Osteocyte (in vitro differentiated cells): Measurements from ENCODE around the gene TMEM44. TPM values are rescaled to one million over a fixed set of nuclear protein-coding genes. Genes with fewer than 3 reads are reported as not detected.

Experiments
- DNase-seq: peaks from one replicate; pipeline ENCODE4 v3.0.0; 2021; ENCODE audit warnings: mixed read lengths; ENCODE audit not compliant: unreplicated experiment; ENCODE audit errors: extremely low spot score
- H3K27ac Mint-ChIP-seq: one replicate; pipeline ENCODE4 v1.8.0; 2021; ENCODE audit warnings: mild to moderate bottlenecking, mixed read lengths; ENCODE audit not compliant: unreplicated experiment
- H3K27me3 Mint-ChIP-seq: one replicate; pipeline ENCODE4 v1.8.0; 2021; ENCODE audit warnings: mixed read lengths; ENCODE audit not compliant: unreplicated experiment
- H3K36me3 Mint-ChIP-seq: one replicate; pipeline ENCODE4 v1.8.0; 2021; ENCODE audit warnings: mixed read lengths; ENCODE audit not compliant: unreplicated experiment
- H3K4me1 Mint-ChIP-seq: one replicate; pipeline ENCODE4 v1.8.0; 2021; ENCODE audit warnings: mixed read lengths; ENCODE audit not compliant: unreplicated experiment
- H3K4me3 Mint-ChIP-seq: one replicate; pipeline ENCODE4 v1.8.0; 2021; ENCODE audit warnings: mild to moderate bottlenecking, moderate library complexity, mixed read lengths; ENCODE audit not compliant: unreplicated experiment
- H3K9me3 Mint-ChIP-seq: one replicate; pipeline ENCODE4 v1.8.0; 2021; ENCODE audit warnings: mixed read lengths; ENCODE audit not compliant: unreplicated experiment
- total RNA-seq: library from RNA; stranded (reverse); gene quantifications from 2 replicates; pipeline ENCODE4 v1.2.1, GENCODE V29; 2021
- TF ChIP-seq, protein P1 (sequence below): fragments of 200-600 bp; sonication (generic); IDR thresholded peaks from 2 replicates; pipeline ENCODE4 v1.5.0; 2021; ENCODE audit warnings: antibody characterized with exemption, mild to moderate bottlenecking, moderate library complexity

The TMEM44 gene
- total RNA-seq, 1 donor from 2014 or later, result 27.9 TPM

- no peaks in the 10 kb centered on the region for H3K27me3 Mint-ChIP-seq
- H3K4me3 Mint-ChIP-seq, result no peak overlapping the region
- H3K9me3 Mint-ChIP-seq, result no peaks in the 10 kb centered on the region
- no peak for DNase-seq
- no peak overlapping the region for H3K27ac Mint-ChIP-seq
- peaks cover 45% of the 10 kb centered on the region for H3K4me1 Mint-ChIP-seq
- H3K36me3 Mint-ChIP-seq, result no peaks in the 10 kb centered on the region
- TF ChIP-seq, protein P1, sequence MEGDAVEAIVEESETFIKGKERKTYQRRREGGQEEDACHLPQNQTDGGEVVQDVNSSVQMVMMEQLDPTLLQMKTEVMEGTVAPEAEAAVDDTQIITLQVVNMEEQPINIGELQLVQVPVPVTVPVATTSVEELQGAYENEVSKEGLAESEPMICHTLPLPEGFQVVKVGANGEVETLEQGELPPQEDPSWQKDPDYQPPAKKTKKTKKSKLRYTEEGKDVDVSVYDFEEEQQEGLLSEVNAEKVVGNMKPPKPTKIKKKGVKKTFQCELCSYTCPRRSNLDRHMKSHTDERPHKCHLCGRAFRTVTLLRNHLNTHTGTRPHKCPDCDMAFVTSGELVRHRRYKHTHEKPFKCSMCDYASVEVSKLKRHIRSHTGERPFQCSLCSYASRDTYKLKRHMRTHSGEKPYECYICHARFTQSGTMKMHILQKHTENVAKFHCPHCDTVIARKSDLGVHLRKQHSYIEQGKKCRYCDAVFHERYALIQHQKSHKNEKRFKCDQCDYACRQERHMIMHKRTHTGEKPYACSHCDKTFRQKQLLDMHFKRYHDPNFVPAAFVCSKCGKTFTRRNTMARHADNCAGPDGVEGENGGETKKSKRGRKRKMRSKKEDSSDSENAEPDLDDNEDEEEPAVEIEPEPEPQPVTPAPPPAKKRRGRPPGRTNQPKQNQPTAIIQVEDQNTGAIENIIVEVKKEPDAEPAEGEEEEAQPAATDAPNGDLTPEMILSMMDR, result no peak
Observed at GRCh38 chr3:194574639-194575483, 58.4 kb downstream of the TMEM44 start.

DNA sequence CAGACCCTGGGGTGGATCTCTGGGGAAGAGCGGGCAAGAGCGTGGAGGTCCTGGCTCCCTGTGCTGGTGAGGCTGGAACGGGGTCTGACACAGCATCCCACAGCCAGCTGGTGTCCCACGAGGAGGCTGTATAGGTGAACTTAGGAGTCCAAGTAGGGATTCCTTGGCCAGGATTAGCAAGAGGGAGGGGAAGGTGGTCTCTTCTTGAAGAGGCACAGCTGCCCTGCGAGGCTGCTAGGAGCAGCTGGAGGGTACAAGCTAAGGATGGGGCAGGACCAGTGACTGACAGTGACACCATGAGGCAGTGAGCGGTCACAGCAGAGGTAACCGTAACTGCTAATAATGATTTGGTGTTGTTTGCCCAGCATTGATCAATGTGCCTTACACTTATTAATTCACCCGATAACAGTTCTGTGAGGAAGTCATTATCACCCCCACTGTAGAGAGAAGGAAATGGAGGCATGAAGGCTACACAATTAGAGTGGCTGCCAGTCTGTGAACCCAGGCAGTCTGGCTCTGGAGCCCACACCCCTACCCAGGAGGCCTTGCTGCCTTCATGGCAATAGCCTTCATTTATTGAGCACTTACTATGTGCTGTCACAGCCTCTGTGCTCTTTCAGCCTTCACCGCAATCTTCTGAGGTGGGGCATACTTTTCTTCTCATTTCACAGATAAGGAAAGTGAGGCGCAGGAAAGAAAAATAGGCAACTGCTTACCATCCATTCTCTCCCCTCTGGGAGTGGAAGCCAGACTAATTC, 59.4 kb downstream of the TMEM44 start:
- no peaks in the 10 kb centered on the region for H3K36me3 Mint-ChIP-seq
- no peaks in the 10 kb centered on the region for H3K9me3 Mint-ChIP-seq
- no peak overlapping the region for H3K4me3 Mint-ChIP-seq
- no peak for DNase-seq
- peaks cover 45% of the 10 kb centered on the region for H3K4me1 Mint-ChIP-seq
- H3K27ac Mint-ChIP-seq, result no peak overlapping the region
- H3K27me3 Mint-ChIP-seq, result no peaks in the 10 kb centered on the region
- TF ChIP-seq, protein P1, result peak; percentile 66

GRCh38 chr3:194572944-194573491, 60.2 kb downstream of the TMEM44 start:
- Mint-ChIP-seq H3K4me1 (peaks cover 41% of the 10 kb centered on the region), H3K36me3 (no peaks in the 10 kb centered on the region), H3K27me3 (no peaks in the 10 kb centered on the region), H3K9me3 (no peaks in the 10 kb centered on the region), H3K27ac (peak overlapping the region; percentile 85), H3K4me3 (no peak overlapping the region)
- DNase-seq, result no peak
- TF ChIP-seq, protein P1, result no peak

- H3K36me3 Mint-ChIP-seq, result no peaks in the 10 kb centered on the region
- no peak overlapping the region for H3K4me3 Mint-ChIP-seq
- no peak for DNase-seq
- no peaks in the 10 kb centered on the region for H3K9me3 Mint-ChIP-seq
- TF ChIP-seq, protein P1, result no peak
- H3K27me3 Mint-ChIP-seq, result no peaks in the 10 kb centered on the region
- H3K27ac Mint-ChIP-seq, result peak overlapping the region; percentile 85
- peaks cover 35% of the 10 kb centered on the region for H3K4me1 Mint-ChIP-seq
Observed at GRCh38 chr3:194572143-194572789, 61.0 kb downstream of the TMEM44 start.
